Activated CD8-positive, alpha-beta memory T cell treated with anti-CD3 and anti-CD28 coated beads for 48 hours (primary cell): Measurements from ENCODE around the gene INTS4.
A peak's percentile ranks its signal among the peaks of the same experiment; 100 is the strongest.
"Not testable (repeated sequence)": the region's sequence is repeated elsewhere in the genome, so short reads cannot be mapped to it uniquely, and the experiment has no call there.

Source experiments
- DNase-seq, 3 experiments: peaks; one replicate each; pipeline ENCODE4 v3.0.0-alpha.2; 2020; ENCODE audit warnings: low read depth in 2 of 3, low spot score in 2 of 3

INTS4 gene

GRCh38 chr11:77994434-77995362 is at the start of gene INTS4:
Gene INTS4 (minus strand): TSS chr11:77994668. CDS start chr11:77994643, 25 bp downstream.
- peak; percentile 72 to 93 (median 92) for DNase-seq

- no peak for DNase-seq
Measured at GRCh38 chr11:78041843-78042440, 47.5 kb upstream of the INTS4 start.

GRCh38 chr11:78041380-78041719 is 46.9 kb upstream of the INTS4 start:
- DNase-seq = not testable (repeated sequence)

- no peak for DNase-seq
Measured at GRCh38 chr11:78040691-78041379, 46.4 kb upstream of the INTS4 start.

- peak; percentile 6 to 23 (median 13) for DNase-seq
Measured at GRCh38 chr11:78039919-78040671, 45.6 kb upstream of the INTS4 start.

- no peak for DNase-seq
Measured at GRCh38 chr11:78039391-78039918, 45.0 kb upstream of the INTS4 start.

GRCh38 chr11:78038697-78039313 is 44.3 kb upstream of the INTS4 start:
- DNase-seq = no peak

GRCh38 chr11:78037825-78038620 is 43.6 kb upstream of the INTS4 start:
- DNase-seq = no peak

- DNase-seq = no peak
Measured at GRCh38 chr11:78037056-78037455, 42.6 kb upstream of the INTS4 start.

- DNase-seq = no peak
Measured at GRCh38 chr11:78036313-78036712, 41.8 kb upstream of the INTS4 start.

- DNase-seq = no peak
Measured at GRCh38 chr11:78034623-78035022, 40.2 kb upstream of the INTS4 start.

- no peak for DNase-seq
Measured at GRCh38 chr11:78033040-78033439, 38.6 kb upstream of the INTS4 start.

- DNase-seq = no peak
Measured at GRCh38 chr11:78032090-78032489, 37.6 kb upstream of the INTS4 start.

- no peak for DNase-seq
Measured at GRCh38 chr11:78031629-78032028, 37.2 kb upstream of the INTS4 start.

GRCh38 chr11:78030429-78031325 is 36.2 kb upstream of the INTS4 start:
- DNase-seq = no peak

GRCh38 chr11:78028423-78028822 is 34.0 kb upstream of the INTS4 start:
- not testable (repeated sequence) for DNase-seq

GRCh38 chr11:78027759-78028158 is 33.3 kb upstream of the INTS4 start:
- DNase-seq = no peak

- DNase-seq = no peak
Measured at GRCh38 chr11:78025378-78025777, 30.9 kb upstream of the INTS4 start.

GRCh38 chr11:78023426-78023825 is 29.0 kb upstream of the INTS4 start:
- no peak for DNase-seq
